A549 treated with Hydrocortisone at 1 μM for 4 hours (cell line): Measurements from ENCODE around the gene OR10AD1. TPM values are rescaled to one million over a fixed set of nuclear protein-coding genes. Genes with fewer than 3 reads are reported as not detected.

ENCODE experiments used
- total RNA-seq: library from RNA; stranded (reverse); fragments of 200-300 nt; extraction: Qiagen RNA extraction; gene quantifications from 5 replicates; pipeline ENCODE4 v1.2.3, GENCODE V29; 2022

OR10AD1 gene
- not detected in 5 replicates for total RNA-seq

GRCh38 chr12:48203192-48203591, at the start of gene OR10AD1:
Gene OR10AD1 (minus strand): TSS chr12:48203292. CDS start chr12:48203292, 0 bp downstream.

GRCh38 chr12:48183091-48183875, 19.8 kb downstream of the OR10AD1 start, which contains the start of gene CCDC184:
Gene CCDC184 (plus strand): TSS chr12:48183644. CDS start chr12:48184123, 479 bp downstream.

GRCh38 chr12:48157018-48157888, 45.8 kb downstream of the OR10AD1 start, which contains the start of gene ASB8:
Gene ASB8 (minus strand): TSS chr12:48157515. CDS start chr12:48153496, 4,019 bp downstream.

Other genes starting within 250 kb of the OR10AD1 start
- 117 to 139 TPM (median 121 TPM) in 5 replicates for gene TMEM106C, start 239.7 kb downstream of the OR10AD1 start, total RNA-seq
- 0.05 to 0.13 TPM (median 0.12 TPM) in 5 replicates for gene COL2A1, start 198.8 kb downstream of the OR10AD1 start, total RNA-seq
- 9.5 to 16.5 TPM (median 11.1 TPM) in 5 replicates for gene SENP1, start 97.2 kb downstream of the OR10AD1 start, total RNA-seq
- gene PFKM, start 83.9 kb downstream of the OR10AD1 start, total RNA-seq: 22.6 to 28.9 TPM (median 24.5 TPM) in 5 replicates
- gene ASB8, start 45.8 kb downstream of the OR10AD1 start, total RNA-seq: 11.3 to 17.8 TPM (median 13.6 TPM) in 5 replicates
- gene CCDC184, start 19.6 kb downstream of the OR10AD1 start, total RNA-seq: 2.5 to 3.5 TPM (median 2.8 TPM) in 5 replicates
- 4.9 to 6.7 TPM (median 6.0 TPM) in 5 replicates for gene ZNF641, start 147.6 kb upstream of the OR10AD1 start, total RNA-seq